HG02938 (cell line): ENCODE data around the gene MTAP.

Source experiments
- ATAC-seq: cut with Tn5 transposase; IDR thresholded peaks from one replicate; pipeline ENCODE4 v1.9.1; 2021; ENCODE audit warnings: mild to moderate bottlenecking, moderate library complexity; ENCODE audit not compliant: unreplicated experiment

The MTAP gene

GRCh38 chr9:21804331-21804730 is 1.9 kb downstream of the MTAP start:
- no peak for ATAC-seq

GRCh38 chr9:21804791-21805190 is 2.4 kb downstream of the MTAP start:
- ATAC-seq: no peak

GRCh38 chr9:21806644-21807043 is 4.2 kb downstream of the MTAP start:
- ATAC-seq: no peak

GRCh38 chr9:21810388-21810787 is 8.0 kb downstream of the MTAP start:
- no peak for ATAC-seq

GRCh38 chr9:21810881-21811280 is 8.4 kb downstream of the MTAP start:
- no peak for ATAC-seq

- no peak for ATAC-seq
Observed at GRCh38 chr9:21811914-21812313, 9.5 kb downstream of the MTAP start.

GRCh38 chr9:21812415-21812814 is 10.0 kb downstream of the MTAP start:
- ATAC-seq: no peak

- ATAC-seq: peak; percentile 65
Observed at GRCh38 chr9:21812946-21813568, 10.6 kb downstream of the MTAP start.

GRCh38 chr9:21813575-21814473 is 11.4 kb downstream of the MTAP start:
- ATAC-seq: peak; percentile 57

GRCh38 chr9:21815643-21816042 is 13.2 kb downstream of the MTAP start:
- ATAC-seq: no peak

- no peak for ATAC-seq
Observed at GRCh38 chr9:21817176-21817575, 14.7 kb downstream of the MTAP start.

GRCh38 chr9:21825637-21826036 is 23.2 kb downstream of the MTAP start:
- peak; percentile 63 for ATAC-seq

- no peak for ATAC-seq
Observed at GRCh38 chr9:21828853-21829410, 26.5 kb downstream of the MTAP start.

GRCh38 chr9:21830589-21830988 is 28.2 kb downstream of the MTAP start:
- no peak for ATAC-seq

GRCh38 chr9:21831841-21832509 is 29.5 kb downstream of the MTAP start:
- ATAC-seq: peak; percentile 54

- peak; percentile 69 for ATAC-seq
Observed at GRCh38 chr9:21833090-21833801, 30.8 kb downstream of the MTAP start.

GRCh38 chr9:21835121-21835520 is 32.7 kb downstream of the MTAP start:
- ATAC-seq: no peak

- no peak for ATAC-seq
Observed at GRCh38 chr9:21836437-21837161, 34.2 kb downstream of the MTAP start.

GRCh38 chr9:21837501-21837900 is 35.1 kb downstream of the MTAP start:
- no peak for ATAC-seq

GRCh38 chr9:21840647-21841046 is 38.2 kb downstream of the MTAP start:
- no peak for ATAC-seq
